Spleen (tissue), 11 donors: ENCODE results near the gene CADM2. TPM values are rescaled to one million over a fixed set of nuclear protein-coding genes. Genes with fewer than 3 reads are reported as not detected.

Experiments
- DNase-seq: peaks from one replicate; pipeline ENCODE4 v3.0.0-alpha.2; 2020
- H3K27ac ChIP-seq, 8 donors: fragments of 200-600 bp; sonication (generic) in 7 of 8; 1 replicate in 4 of 8; 2 replicates in 4 of 8; pipeline versions ENCODE4 v1.5.0 to v1.8.0; 2016 to 2021; ENCODE audit warnings: inconsistent platforms in 4 of 8, mild to moderate bottlenecking in 4 of 8, moderate library complexity in 1 of 8
- H3K27me3 ChIP-seq, 7 donors: fragments of 200-600 bp; sonication (generic) in 6 of 7; replicated peaks in 1 of 7; 1 replicate in 4 of 7; 2 replicates in 3 of 7; pipeline versions ENCODE4 v1.5.0 to v1.8.0; 2016 to 2021; ENCODE audit warnings: inconsistent platforms in 3 of 7, mild to moderate bottlenecking in 1 of 7
- H3K36me3 ChIP-seq, 6 donors: fragments of 200-600 bp; sonication (generic) in 5 of 6; 1 replicate in 4 of 6; 2 replicates in 2 of 6; pipeline versions ENCODE4 v1.5.0 to v1.8.0; 2016 to 2021; ENCODE audit warnings: inconsistent platforms in 2 of 6
- H3K4me1 ChIP-seq, 6 donors: fragments of 200-600 bp; sonication (generic) in 5 of 6; 1 replicate in 3 of 6; 2 replicates in 3 of 6; pipeline versions ENCODE4 v1.5.0 to v1.8.0; 2016 to 2021; ENCODE audit warnings: inconsistent platforms in 3 of 6
- H3K4me3 ChIP-seq, 8 donors: fragments of 200-600 bp; sonication (generic) in 7 of 8; 1 replicate in 4 of 8; 2 replicates in 4 of 8; pipeline versions ENCODE4 v1.5.0 to v1.8.0; 2016 to 2021; ENCODE audit warnings: inconsistent platforms in 4 of 8, mild to moderate bottlenecking in 4 of 8, moderate library complexity in 2 of 8
- H3K9me3 ChIP-seq, 8 donors: fragments of 200-600 bp; sonication (generic) in 7 of 8; 1 replicate in 4 of 8; 2 replicates in 4 of 8; pipeline versions ENCODE4 v1.5.0 to v1.8.0; 2016 to 2021; ENCODE audit warnings: inconsistent platforms in 4 of 8
- POLR2A ChIP-seq, 3 donors: fragments of 450-650 bp; IDR thresholded peaks; one replicate each; pipeline ENCODE4 v1.5.1; 2017; ENCODE audit warnings: antibody characterized with exemption in 3 of 3, mild to moderate bottlenecking in 1 of 3
- POLR2AphosphoS5 ChIP-seq, 3 donors: sonication (generic); formaldehyde crosslinking; IDR thresholded peaks; one replicate each; pipeline ENCODE4 v1.5.1; 2017; ENCODE audit warnings: antibody characterized with exemption in 3 of 3
- WGBS, 5 donors: extraction: QIAGEN DNeasy Blood & Tissue Kit in 3 of 5; methylation state at CpG; one replicate each; pipeline versions ENCODE4 v1.1.5 to v1.1.7; 2013 to 2018; 5-methylcytosine and 5-hydroxymethylcytosine counted together
- intact Hi-C: fragments of 100-400 bp; cut with DNase I; formaldehyde crosslinking; loops from one replicate; pipeline ENCODE4 v1.15.0; 2023; ENCODE audit warnings: low total_unique reads
- polyA plus RNA-seq, 3 donors: library from polyadenylated mRNA; stranded (reverse); fragments of 200-250 nt; gene quantifications; one replicate each; pipeline ENCODE4 v1.2.1, GENCODE V29; 2013
- total RNA-seq, 7 donors: library from RNA; depleted of rRNA in 3 of 7; stranded (reverse); fragments of >200 nt in 3 of 7; fragmentation: NEBNext Ultra II Directional in 4 of 7; extraction: Animal tissue kit (Norgen Biotek cat#: 25700) in 4 of 7; gene quantifications; one replicate each; pipeline versions ENCODE4 v1.1.0 to v1.2.1, GENCODE V29; 2016 to 2021
- TF ChIP-seq, protein P1 (sequence below), 11 experiments: fragments of 200-600 bp in 7 of 11; fragments of 450-650 bp in 4 of 11; sonication (generic) in 4 of 11; IDR thresholded peaks in 8 of 11; conservative IDR thresholded peaks in 3 of 11; 1 replicate in 7 of 11; 2 replicates in 4 of 11; pipeline versions ENCODE4 v1.4.0 to v1.8.0; 2016 to 2021; ENCODE audit warnings: antibody characterized with exemption in 11 of 11, inconsistent platforms in 4 of 11, mild to moderate bottlenecking in 1 of 11
- donor health status: healthy with polysubstance abuse.
- donor health status: DM: no; HTN: no; CAD: no; lungs with moderate emphysema.
- donor health status: DM: no; HTN: no; CAD: no.
- donor health status: Bipolar disorder and iron deficiency.
- donor health status: healthy.
- donor health status: DM: no; HTN: no; CAD: no.
- donor health status: DM: yes; HTN: yes; CAD: no.

The CADM2 gene
- total and polyA plus RNA-seq, 10 donors, result 0.03 to 4.0 (median 1.0) TPM; not detected in 1

DNA sequence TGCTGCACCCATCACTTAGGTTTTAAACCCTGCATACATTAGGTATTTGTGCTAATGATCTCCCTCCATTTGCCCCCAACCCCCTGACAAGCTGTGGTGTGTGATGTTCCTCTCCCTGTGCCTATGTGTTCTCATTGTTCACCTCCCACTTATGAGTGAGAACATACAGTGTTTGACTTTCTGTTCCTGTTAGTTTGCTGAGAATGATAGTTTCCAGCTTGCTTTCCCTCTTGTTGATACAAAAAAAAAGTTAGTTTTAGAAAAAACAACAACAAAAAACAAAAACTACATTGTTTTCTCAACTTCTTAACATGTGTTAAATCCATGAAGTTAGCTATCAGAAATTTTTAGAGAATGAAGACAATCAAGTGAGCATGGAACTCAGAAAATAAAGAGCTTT is 1079.1 kb downstream of the CADM2 start:
- no peaks in the 10 kb centered on the region for H3K36me3 ChIP-seq
- intact Hi-C loops, result no loop called here
- no peaks in the 10 kb centered on the region for H3K27me3 ChIP-seq
- H3K9me3 ChIP-seq, result peaks cover 0 to 16% (median 4%) of the 10 kb centered on the region in 8 donors
- DNase-seq, result no peak
- H3K4me3 ChIP-seq, result no peak overlapping the region
- TF ChIP-seq POLR2A (IDR thresholded peaks at IDR 0.05), result no peak
- TF ChIP-seq POLR2AphosphoS5 (IDR thresholded peaks at IDR 0.05), result no peak
- TF ChIP-seq, protein P1, sequence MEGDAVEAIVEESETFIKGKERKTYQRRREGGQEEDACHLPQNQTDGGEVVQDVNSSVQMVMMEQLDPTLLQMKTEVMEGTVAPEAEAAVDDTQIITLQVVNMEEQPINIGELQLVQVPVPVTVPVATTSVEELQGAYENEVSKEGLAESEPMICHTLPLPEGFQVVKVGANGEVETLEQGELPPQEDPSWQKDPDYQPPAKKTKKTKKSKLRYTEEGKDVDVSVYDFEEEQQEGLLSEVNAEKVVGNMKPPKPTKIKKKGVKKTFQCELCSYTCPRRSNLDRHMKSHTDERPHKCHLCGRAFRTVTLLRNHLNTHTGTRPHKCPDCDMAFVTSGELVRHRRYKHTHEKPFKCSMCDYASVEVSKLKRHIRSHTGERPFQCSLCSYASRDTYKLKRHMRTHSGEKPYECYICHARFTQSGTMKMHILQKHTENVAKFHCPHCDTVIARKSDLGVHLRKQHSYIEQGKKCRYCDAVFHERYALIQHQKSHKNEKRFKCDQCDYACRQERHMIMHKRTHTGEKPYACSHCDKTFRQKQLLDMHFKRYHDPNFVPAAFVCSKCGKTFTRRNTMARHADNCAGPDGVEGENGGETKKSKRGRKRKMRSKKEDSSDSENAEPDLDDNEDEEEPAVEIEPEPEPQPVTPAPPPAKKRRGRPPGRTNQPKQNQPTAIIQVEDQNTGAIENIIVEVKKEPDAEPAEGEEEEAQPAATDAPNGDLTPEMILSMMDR (IDR thresholded peaks at IDR 0.05 in 8 of 11, conservative IDR thresholded peaks at IDR 0.05 in 3 of 11), result no peak
- no peaks in the 10 kb centered on the region for H3K4me1 ChIP-seq
- no peak overlapping the region for H3K27ac ChIP-seq

DNA sequence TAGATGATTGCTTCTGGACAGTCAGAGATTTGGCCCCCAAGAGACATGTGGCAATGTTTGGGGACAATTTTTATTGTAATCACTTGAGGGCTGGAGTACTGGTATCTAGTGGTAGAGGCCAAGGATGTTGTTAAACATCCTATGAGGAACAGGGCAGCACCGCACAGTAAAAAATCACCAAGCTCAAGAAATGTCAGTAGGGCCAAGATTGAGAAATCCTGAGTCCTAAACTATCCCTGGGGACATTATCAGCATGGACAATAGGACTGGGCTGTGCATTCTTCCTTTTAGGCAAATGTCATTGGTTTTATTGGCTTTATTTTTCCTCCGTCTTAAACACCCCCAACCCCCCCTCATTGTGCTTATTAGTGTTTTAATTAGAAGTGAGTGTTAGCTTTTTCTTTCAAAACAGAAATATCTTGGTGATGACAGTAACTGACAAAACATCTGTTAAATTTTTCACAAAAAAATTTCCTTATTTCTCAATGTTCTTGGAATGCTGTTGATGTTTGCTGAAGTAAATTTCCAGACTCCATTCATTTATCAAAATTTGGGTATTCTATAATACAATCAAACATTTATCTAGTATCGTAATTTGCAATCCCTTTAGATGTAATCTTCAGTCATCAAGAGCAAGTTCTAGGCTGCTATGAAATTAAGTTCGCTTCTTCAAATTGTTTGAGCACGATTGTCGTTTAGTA is 1087.8 kb downstream of the CADM2 start:
- no peak for DNase-seq
- TF ChIP-seq, protein P1 (IDR thresholded peaks at IDR 0.05 in 8 of 11, conservative IDR thresholded peaks at IDR 0.05 in 3 of 11), result no peak
- H3K27me3 ChIP-seq, result no peaks in the 10 kb centered on the region
- 76 to 83% (median 81%) methylated on average over 6 of the region's 6 CpGs for WGBS, 5 donors
- H3K9me3 ChIP-seq, result peaks cover 0 to 30% (median 8%) of the 10 kb centered on the region in 8 donors
- intact Hi-C loops, result no loop called here
- no peaks in the 10 kb centered on the region for H3K36me3 ChIP-seq
- no peak overlapping the region for H3K27ac ChIP-seq
- no peak overlapping the region for H3K4me3 ChIP-seq
- H3K4me1 ChIP-seq, result no peaks in the 10 kb centered on the region

DNA sequence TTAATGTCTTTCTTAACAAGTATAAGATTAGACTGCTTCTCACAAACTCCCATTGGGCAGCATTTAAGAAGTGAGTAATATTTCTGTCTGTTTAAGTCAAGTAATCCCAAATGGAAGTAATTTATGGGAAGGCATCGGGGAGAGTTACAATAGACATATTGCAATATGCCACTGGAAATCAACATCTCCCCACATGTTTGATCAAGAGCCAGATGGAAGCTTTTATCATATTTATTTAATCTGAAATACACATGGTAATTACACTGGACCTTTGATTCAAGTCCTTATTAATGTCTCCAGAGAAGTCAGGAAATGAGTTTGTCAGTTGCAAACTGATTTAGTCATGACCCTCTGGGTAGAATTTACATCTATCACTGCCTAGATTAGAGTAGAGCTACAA is 1088.4 kb downstream of the CADM2 start:
- no peak overlapping the region for H3K27ac ChIP-seq
- H3K4me1 ChIP-seq, result no peaks in the 10 kb centered on the region
- H3K27me3 ChIP-seq, result no peaks in the 10 kb centered on the region
- WGBS, 5 donors, result 62 to 79% (median 71%) methylated on average over 1 of the region's 1 CpG
- no peaks in the 10 kb centered on the region for H3K36me3 ChIP-seq
- peaks cover 0 to 27% (median 8%) of the 10 kb centered on the region in 8 donors for H3K9me3 ChIP-seq
- no peak for DNase-seq
- intact Hi-C loops, result no loop called here
- H3K4me3 ChIP-seq, result no peak overlapping the region
- TF ChIP-seq, protein P1 (IDR thresholded peaks at IDR 0.05 in 8 of 11, conservative IDR thresholded peaks at IDR 0.05 in 3 of 11), result no peak
- TF ChIP-seq POLR2AphosphoS5 (IDR thresholded peaks at IDR 0.05), result no peak
- TF ChIP-seq POLR2A (IDR thresholded peaks at IDR 0.05), result no peak

DNA sequence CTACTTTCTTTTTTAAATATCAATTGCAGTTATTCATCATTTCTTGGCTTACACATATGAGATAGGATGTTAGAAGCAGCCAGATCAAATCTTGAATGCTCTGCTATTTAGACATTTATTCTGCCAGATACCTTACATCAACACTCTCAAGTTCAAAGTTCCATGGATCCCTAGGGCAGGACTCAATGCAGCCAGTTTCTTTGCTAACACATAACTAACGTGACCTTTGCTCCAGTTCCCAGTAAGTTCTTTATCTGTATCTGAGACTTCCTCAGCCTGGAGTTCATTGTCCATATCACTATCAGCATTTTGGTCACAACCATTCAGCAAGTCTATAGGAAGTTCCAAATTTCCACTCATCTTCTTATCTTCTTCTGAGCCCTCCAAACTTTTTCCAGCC is 1092.3 kb downstream of the CADM2 start:
- Histone ChIP-seq H3K27me3 (no peaks in the 10 kb centered on the region), H3K4me1 (no peaks in the 10 kb centered on the region), H3K27ac (no peak overlapping the region), H3K9me3 (peaks cover 0 to 15% (median 3%) of the 10 kb centered on the region in 8 donors), H3K36me3 (no peaks in the 10 kb centered on the region), H3K4me3 (no peak overlapping the region)
- intact Hi-C loops, result no loop called here
- TF ChIP-seq POLR2AphosphoS5 (IDR thresholded peaks at IDR 0.05) (no peak), POLR2A (IDR thresholded peaks at IDR 0.05) (no peak)
- TF ChIP-seq, protein P1 (IDR thresholded peaks at IDR 0.05 in 8 of 11, conservative IDR thresholded peaks at IDR 0.05 in 3 of 11), result no peak
- no peak for DNase-seq
- 64 to 89% (median 75%) methylated on average over 1 of the region's 1 CpG for WGBS, 5 donors
